MG63 (cell line): ENCODE data around the gene SLC13A2. TPM values are rescaled to one million over a fixed set of nuclear protein-coding genes. Genes with fewer than 3 reads are reported as not detected.

ENCODE experiments used
- DNase-seq: peaks from one replicate; pipeline ENCODE4 v3.0.0-alpha.2; 2020
- H3K27me3 ChIP-seq: fragments of 250-450 bp; sonication (Bioruptor Pico); 2 replicates; pipeline ENCODE4 v1.5.1; 2020; ENCODE audit warnings: mild to moderate bottlenecking, moderate library complexity
- H3K36me3 ChIP-seq: fragments of 250-450 bp; sonication (Bioruptor Pico); 2 replicates; pipeline ENCODE4 v1.5.1; 2020; ENCODE audit warnings: mild to moderate bottlenecking, moderate library complexity
- H3K4me3 ChIP-seq: fragments of 250-450 bp; sonication (Bioruptor Pico); 2 replicates; pipeline ENCODE4 v1.5.1; 2020; ENCODE audit warnings: mild to moderate bottlenecking, moderate library complexity
- H3K9me3 ChIP-seq: fragments of 250-450 bp; sonication (Bioruptor Pico); 2 replicates; pipeline ENCODE4 v1.5.1; 2020; ENCODE audit warnings: mild to moderate bottlenecking, moderate library complexity
- total RNA-seq: library from RNA; depleted of rRNA; stranded (reverse); fragments of >200 nt; shearing (Covaris generic); gene quantifications from 2 replicates; pipeline ENCODE4 v1.2.3, GENCODE V29; 2014; ENCODE audit warnings: low replicate concordance

Gene SLC13A2
- total RNA-seq, 1 experiment from 2014 or later: not detected

- H3K36me3 ChIP-seq: no peaks in the 10 kb centered on the region
- no peak overlapping the region for H3K4me3 ChIP-seq
- H3K27me3 ChIP-seq: no peaks in the 10 kb centered on the region
- H3K9me3 ChIP-seq: no peaks in the 10 kb centered on the region
- DNase-seq: no peak
Measured at GRCh38 chr17:28500712-28501379, 27.4 kb downstream of the SLC13A2 start.

- DNase-seq: no peak
- Histone ChIP-seq H3K36me3 (no peaks in the 10 kb centered on the region), H3K9me3 (no peaks in the 10 kb centered on the region), H3K4me3 (no peak overlapping the region), H3K27me3 (no peaks in the 10 kb centered on the region)
Measured at GRCh38 chr17:28501421-28502284, 28.2 kb downstream of the SLC13A2 start.

- Histone ChIP-seq H3K4me3 (no peak overlapping the region), H3K9me3 (no peaks in the 10 kb centered on the region), H3K27me3 (no peaks in the 10 kb centered on the region), H3K36me3 (no peaks in the 10 kb centered on the region)
- no peak for DNase-seq
Measured at GRCh38 chr17:28503420-28503819, 30.0 kb downstream of the SLC13A2 start.

- DNase-seq: no peak
- no peaks in the 10 kb centered on the region for H3K9me3 ChIP-seq
- H3K36me3 ChIP-seq: no peaks in the 10 kb centered on the region
- H3K27me3 ChIP-seq: no peaks in the 10 kb centered on the region
- H3K4me3 ChIP-seq: no peak within 1 kb of the TSS
Measured at GRCh38 chr17:28505986-28506665, 32.7 kb downstream of the SLC13A2 start, which contains the start of gene FOXN1. TSS of gene FOXN1 (plus strand) at chr17:28506348. CDS start at chr17:28523970, 17,622 bp downstream.

DNA sequence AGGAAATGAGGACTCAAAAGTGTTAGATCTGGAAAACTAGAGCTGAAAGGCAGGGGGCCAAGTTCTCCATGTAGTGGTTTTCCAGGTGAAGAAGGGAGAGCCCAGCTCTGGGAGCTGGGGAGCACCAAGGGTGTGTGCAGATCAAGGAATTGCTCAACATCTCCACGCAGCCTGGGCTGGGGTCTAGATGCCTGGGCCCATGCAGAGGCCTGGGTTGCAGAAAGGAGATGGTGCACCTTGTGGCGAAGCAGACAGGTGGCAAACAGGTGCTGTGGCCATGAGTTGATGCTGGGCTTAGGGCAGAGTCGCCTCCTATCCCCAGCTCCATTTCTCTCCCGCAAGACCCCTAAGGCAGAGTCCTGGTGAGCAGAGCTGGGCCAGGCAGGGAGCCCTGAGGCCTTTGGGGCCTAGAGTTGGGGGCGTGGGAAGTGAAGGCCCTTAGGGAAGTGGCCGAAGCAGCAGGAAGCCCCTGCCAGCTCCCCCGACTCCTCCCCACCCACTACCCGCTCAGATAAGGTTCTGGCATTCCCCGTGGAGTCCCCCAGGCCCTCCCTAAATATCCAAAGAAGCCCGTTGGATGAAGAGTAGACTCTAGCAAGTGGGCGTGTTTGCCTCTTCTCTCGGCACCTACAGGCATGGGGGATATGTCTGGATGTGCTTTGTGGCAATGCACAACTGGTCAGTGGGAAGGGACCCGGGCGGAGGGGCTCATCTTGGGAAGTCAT is 33.5 kb downstream of the SLC13A2 start:
- Histone ChIP-seq H3K4me3 (no peak overlapping the region), H3K36me3 (no peaks in the 10 kb centered on the region), H3K9me3 (no peaks in the 10 kb centered on the region), H3K27me3 (no peaks in the 10 kb centered on the region)
- no peak for DNase-seq

- Histone ChIP-seq H3K27me3 (no peaks in the 10 kb centered on the region), H3K9me3 (no peaks in the 10 kb centered on the region), H3K36me3 (no peaks in the 10 kb centered on the region), H3K4me3 (no peak overlapping the region)
- DNase-seq: no peak
Measured at GRCh38 chr17:28507567-28508203, 34.2 kb downstream of the SLC13A2 start.

DNA sequence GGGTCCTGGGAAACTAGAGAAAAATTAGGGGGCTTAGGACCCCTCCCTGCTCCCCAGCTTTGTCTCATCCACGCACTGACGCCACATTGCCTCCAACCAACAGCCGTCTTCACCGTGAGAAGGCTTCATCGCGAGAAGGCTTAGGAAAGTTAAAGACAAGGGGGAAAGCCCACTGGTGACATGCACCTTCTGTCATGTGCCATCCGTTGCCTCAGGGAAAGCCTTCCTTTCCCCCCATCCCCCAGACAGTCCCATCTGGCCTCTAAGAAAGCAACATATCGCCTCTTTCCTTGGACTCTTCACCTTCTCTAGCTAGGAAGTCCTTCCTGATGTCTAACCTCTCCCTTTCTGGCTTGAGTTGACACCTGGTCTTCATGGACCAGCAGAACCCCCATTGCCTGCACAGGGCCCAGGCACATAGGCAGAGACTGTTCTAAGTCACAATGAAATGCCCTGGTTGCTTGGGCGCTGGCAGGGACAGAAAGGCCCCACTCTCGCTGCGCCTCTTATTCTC is 34.8 kb downstream of the SLC13A2 start:
- no peaks in the 10 kb centered on the region for H3K9me3 ChIP-seq
- H3K36me3 ChIP-seq: no peaks in the 10 kb centered on the region
- DNase-seq: no peak
- no peaks in the 10 kb centered on the region for H3K27me3 ChIP-seq
- H3K4me3 ChIP-seq: no peak overlapping the region

GRCh38 chr17:28509789-28510188 is 36.3 kb downstream of the SLC13A2 start:
- Histone ChIP-seq H3K36me3 (no peaks in the 10 kb centered on the region), H3K9me3 (no peaks in the 10 kb centered on the region), H3K4me3 (no peak overlapping the region), H3K27me3 (no peaks in the 10 kb centered on the region)
- DNase-seq: no peak

DNA sequence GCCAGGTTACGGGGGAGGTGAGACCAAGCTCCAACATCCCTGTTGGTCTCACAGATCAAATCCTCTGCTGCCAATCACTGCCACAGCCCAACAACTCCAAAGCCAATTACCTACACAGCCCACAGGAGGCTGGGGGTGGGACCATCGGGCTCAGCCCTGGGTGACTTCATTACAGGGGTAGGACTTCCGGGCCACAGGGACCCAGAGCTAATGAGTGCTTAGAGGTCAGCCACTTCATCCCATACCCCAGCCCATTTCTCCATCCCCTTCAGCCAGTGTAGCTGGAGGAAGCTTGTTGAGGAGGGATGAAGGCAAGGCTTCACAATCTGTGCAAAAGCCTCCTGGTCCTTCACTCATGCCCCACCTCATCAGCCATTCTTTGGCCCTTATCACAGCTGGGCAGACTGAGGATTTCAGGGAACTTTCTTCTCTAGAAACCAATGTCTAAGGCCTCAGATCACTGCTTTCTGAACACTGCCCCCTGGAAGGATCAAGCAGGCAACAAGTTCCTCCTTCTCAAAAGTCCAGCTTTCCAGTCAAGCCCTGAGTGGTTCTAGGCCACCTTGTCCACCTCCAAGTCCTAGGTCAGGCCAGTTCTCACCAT is 38.5 kb downstream of the SLC13A2 start:
- DNase-seq: no peak
- Histone ChIP-seq H3K36me3 (no peaks in the 10 kb centered on the region), H3K9me3 (no peaks in the 10 kb centered on the region; the same call in 1 of the 2 replicates), H3K4me3 (no peak overlapping the region), H3K27me3 (no peaks in the 10 kb centered on the region)

DNA sequence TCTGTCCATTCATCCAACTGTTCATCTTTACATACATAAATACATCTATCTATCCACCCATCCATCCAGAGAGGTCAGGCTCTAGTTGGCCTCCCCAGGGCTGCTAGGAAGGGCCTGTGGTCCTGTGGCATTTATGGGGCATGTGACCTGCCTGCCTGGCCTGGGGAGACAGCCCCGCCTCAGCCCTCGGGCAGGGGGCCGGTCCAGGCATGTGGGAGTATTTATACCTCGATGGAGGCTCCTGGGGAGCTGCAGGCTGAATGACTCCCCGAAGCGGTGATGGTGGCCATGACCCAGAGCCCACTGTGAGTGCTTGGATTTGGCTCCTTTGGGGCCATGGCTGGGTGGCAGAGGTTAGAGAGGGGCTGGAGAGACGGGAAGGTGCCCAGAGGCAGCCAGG is 40.0 kb downstream of the SLC13A2 start:
- DNase-seq: no peak
- Histone ChIP-seq H3K36me3 (no peaks in the 10 kb centered on the region), H3K9me3 (no peaks in the 10 kb centered on the region; the same call in 1 of the 2 replicates), H3K4me3 (no peak overlapping the region), H3K27me3 (no peaks in the 10 kb centered on the region)

DNA sequence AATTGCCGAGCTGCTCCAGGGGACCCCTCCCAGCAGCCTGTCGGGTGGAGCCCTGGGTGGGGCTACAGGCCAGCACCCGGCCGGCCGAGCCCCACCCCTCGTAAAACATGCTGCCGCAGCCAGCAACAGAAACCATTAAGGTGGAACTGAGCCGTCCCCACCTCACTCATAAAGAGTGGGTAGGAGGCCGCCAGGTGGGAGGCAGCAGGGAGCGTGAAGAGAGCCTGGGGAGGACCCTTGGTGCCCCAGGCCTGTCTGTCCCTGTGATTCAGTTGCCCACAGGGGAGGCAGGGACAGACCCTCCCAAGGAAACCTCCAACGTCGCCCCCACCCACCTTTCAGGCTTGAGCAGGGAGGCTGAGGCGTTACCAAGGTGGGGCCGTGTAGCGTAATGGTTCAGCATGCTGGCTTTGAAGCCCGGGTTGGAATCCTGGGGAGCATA is 41.1 kb downstream of the SLC13A2 start:
- Histone ChIP-seq H3K27me3 (no peaks in the 10 kb centered on the region), H3K4me3 (no peak overlapping the region), H3K36me3 (no peaks in the 10 kb centered on the region), H3K9me3 (no peaks in the 10 kb centered on the region; the same call in 1 of the 2 replicates)
- no peak for DNase-seq

GRCh38 chr17:28515518-28515917 is 42.1 kb downstream of the SLC13A2 start:
- Histone ChIP-seq H3K9me3 (no peaks in the 10 kb centered on the region; the same call in 1 of the 2 replicates), H3K4me3 (no peak overlapping the region), H3K36me3 (no peaks in the 10 kb centered on the region), H3K27me3 (no peaks in the 10 kb centered on the region)
- DNase-seq: no peak

- Histone ChIP-seq H3K36me3 (no peaks in the 10 kb centered on the region), H3K9me3 (no peaks in the 10 kb centered on the region; the same call in 1 of the 2 replicates), H3K27me3 (no peaks in the 10 kb centered on the region), H3K4me3 (no peak overlapping the region)
- DNase-seq: no peak
Measured at GRCh38 chr17:28518132-28518531, 44.7 kb downstream of the SLC13A2 start.

DNA sequence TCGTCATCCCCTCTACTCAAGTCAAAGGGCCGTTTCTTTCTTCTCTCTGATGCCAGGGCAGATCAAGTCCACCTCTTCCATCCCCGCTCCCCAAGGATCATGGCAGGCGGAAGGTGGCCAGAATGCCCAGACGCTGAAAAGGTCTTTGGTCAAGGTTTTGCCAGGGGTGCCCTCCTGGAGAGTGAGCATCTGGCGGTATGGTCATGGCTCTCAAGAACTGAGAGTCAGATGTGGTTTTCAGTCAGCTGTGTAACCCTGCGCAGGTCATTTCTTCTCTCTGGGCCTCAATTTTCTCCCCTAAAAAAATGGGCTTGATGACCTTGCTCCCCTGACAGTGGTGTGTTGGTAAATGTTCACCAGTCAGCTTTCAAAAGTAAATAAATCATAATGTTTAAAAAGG is 45.1 kb downstream of the SLC13A2 start:
- no peak overlapping the region for H3K4me3 ChIP-seq
- no peaks in the 10 kb centered on the region for H3K27me3 ChIP-seq
- DNase-seq: no peak
- H3K36me3 ChIP-seq: no peaks in the 10 kb centered on the region
- no peaks in the 10 kb centered on the region; the same call in 1 of the 2 replicates for H3K9me3 ChIP-seq

DNA sequence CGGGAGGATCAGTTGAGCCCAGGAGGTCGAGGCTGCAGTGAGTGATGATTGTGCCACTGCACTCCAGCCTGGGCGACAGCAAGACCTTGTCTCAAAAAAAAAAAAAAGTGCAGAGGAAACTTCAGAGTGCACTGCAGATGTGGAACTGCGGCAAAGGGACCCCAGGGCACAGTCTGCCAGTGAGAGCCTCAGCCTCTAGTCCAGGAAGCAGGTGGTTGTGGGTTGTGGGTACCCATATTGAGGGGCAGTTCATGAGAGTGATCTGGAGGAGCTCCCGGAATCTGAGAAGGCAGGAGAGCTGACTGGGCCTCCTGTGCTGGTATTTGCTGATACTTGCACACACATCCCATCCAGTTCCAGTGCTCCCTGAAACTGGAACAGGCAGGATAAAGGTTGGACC is 45.8 kb downstream of the SLC13A2 start:
- H3K9me3 ChIP-seq: no peaks in the 10 kb centered on the region; the same call in 1 of the 2 replicates
- DNase-seq: no peak
- H3K36me3 ChIP-seq: no peaks in the 10 kb centered on the region
- H3K27me3 ChIP-seq: no peaks in the 10 kb centered on the region
- H3K4me3 ChIP-seq: no peak overlapping the region
